Memory B cell (primary cell): Measurements from ENCODE around the gene PAFAH2.

Experiments
- ATAC-seq: fragments of 150-1000 bp; cut with Tn5 transposase; 2 replicates; pipeline ENCODE4 v1.10.0; 2021; ENCODE audit warnings: low read depth, mild to moderate bottlenecking, moderate library complexity
- DNase-seq, 2 donors: peaks; one replicate each; pipeline ENCODE4 v3.0.0; 2022; ENCODE audit warnings: low spot score in 2 of 2
- H3K27ac Mint-ChIP-seq: one replicate; pipeline ENCODE4 v1.8.0; 2022; ENCODE audit warnings: mild to moderate bottlenecking, moderate library complexity, mixed read lengths
- H3K27me3 Mint-ChIP-seq: one replicate; pipeline ENCODE4 v1.8.0; 2022; ENCODE audit warnings: mixed read lengths
- H3K36me3 Mint-ChIP-seq: one replicate; pipeline ENCODE4 v1.8.0; 2022; ENCODE audit warnings: mild to moderate bottlenecking, mixed read lengths
- H3K4me1 Mint-ChIP-seq: one replicate; pipeline ENCODE4 v1.8.0; 2022; ENCODE audit warnings: mixed read lengths
- H3K4me3 Mint-ChIP-seq: one replicate; pipeline ENCODE4 v1.8.0; 2022; ENCODE audit warnings: mild to moderate bottlenecking, moderate library complexity, mixed read lengths
- H3K9me3 Mint-ChIP-seq: one replicate; pipeline ENCODE4 v1.8.0; 2022; ENCODE audit warnings: mixed read lengths

The PAFAH2 gene

DNA sequence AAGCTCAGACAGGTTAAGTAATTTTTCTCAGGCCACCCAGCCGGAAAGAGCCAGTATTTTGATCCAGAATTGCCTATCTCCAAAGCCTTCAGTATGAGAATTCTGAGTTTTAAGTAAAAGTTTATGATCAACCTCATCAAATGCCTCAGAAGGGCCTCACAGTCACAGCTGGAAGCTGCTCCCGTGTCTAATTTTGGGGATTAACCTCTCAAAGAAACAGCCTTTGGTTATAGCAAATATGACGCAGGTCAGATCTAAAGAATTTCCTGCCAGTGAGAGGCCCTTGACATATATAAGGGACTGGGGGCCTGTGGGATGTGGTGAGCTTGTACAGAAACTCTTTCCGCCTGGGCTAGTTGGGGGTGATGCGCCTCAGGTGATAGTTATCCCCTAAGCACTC lies 26.0 kb upstream of the PAFAH2 start:
- no peaks in the 10 kb centered on the region for H3K4me1 Mint-ChIP-seq
- no peaks in the 10 kb centered on the region for H3K9me3 Mint-ChIP-seq
- H3K27ac Mint-ChIP-seq, result no peak overlapping the region
- ATAC-seq (no peak), DNase-seq (no peak)
- no peaks in the 10 kb centered on the region for H3K36me3 Mint-ChIP-seq
- peaks cover 6% of the 10 kb centered on the region for H3K27me3 Mint-ChIP-seq
- no peak overlapping the region for H3K4me3 Mint-ChIP-seq

- ATAC-seq, result no peak
- no peak for DNase-seq
- H3K9me3 Mint-ChIP-seq, result no peaks in the 10 kb centered on the region
- H3K27ac Mint-ChIP-seq, result no peak overlapping the region
- H3K4me1 Mint-ChIP-seq, result no peaks in the 10 kb centered on the region
- H3K4me3 Mint-ChIP-seq, result no peak overlapping the region
- H3K36me3 Mint-ChIP-seq, result no peaks in the 10 kb centered on the region
- peaks cover 6% of the 10 kb centered on the region for H3K27me3 Mint-ChIP-seq
These were observed 25.1 kb upstream of the PAFAH2 start for GRCh38 chr1:26023009-26023408.

DNA sequence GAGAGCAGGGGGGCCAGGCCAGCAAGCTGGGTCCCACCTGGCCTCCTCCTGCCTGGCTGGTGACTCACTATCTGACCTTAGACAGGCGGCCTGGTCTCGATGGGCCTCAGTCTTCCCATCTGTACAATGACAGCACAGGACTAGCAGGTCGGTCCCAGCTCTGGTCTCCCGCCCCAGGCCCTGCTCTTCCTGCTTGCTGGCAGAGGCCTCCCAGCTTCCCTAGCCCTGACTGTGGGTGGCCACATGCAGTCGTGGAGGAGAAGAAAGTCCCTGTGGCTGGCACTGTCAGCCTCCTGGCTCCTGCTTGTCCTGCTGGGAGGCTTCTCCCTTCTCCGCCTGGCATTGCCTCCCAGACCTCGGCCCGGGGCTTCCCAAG lies 24.5 kb upstream of the PAFAH2 start:
- no peak overlapping the region for H3K27ac Mint-ChIP-seq
- peaks cover 4% of the 10 kb centered on the region for H3K27me3 Mint-ChIP-seq
- ATAC-seq (no peak), DNase-seq (no peak)
- H3K4me1 Mint-ChIP-seq, result no peaks in the 10 kb centered on the region
- H3K36me3 Mint-ChIP-seq, result no peaks in the 10 kb centered on the region
- H3K4me3 Mint-ChIP-seq, result no peak overlapping the region
- no peaks in the 10 kb centered on the region for H3K9me3 Mint-ChIP-seq

- H3K27me3 Mint-ChIP-seq, result peaks cover 4% of the 10 kb centered on the region
- no peak for DNase-seq
- ATAC-seq, result no peak
- no peaks in the 10 kb centered on the region for H3K9me3 Mint-ChIP-seq
- H3K4me3 Mint-ChIP-seq, result no peak within 1 kb of the TSS
- no peak within 1 kb of the TSS for H3K27ac Mint-ChIP-seq
- H3K36me3 Mint-ChIP-seq, result no peaks in the 10 kb centered on the region
- H3K4me1 Mint-ChIP-seq, result no peaks in the 10 kb centered on the region
These were observed 24.0 kb upstream of the PAFAH2 start, which contains the start of gene EXTL1 for GRCh38 chr1:26021647-26022403. Gene EXTL1 (plus strand): TSS chr1:26021775. CDS start chr1:26022647, 872 bp downstream.

GRCh38 chr1:26020941-26021646 lies 23.2 kb upstream of the PAFAH2 start:
- DNase-seq (no peak), ATAC-seq (no peak)
- no peaks in the 10 kb centered on the region for H3K9me3 Mint-ChIP-seq

GRCh38 chr1:26020330-26020768 lies 22.5 kb upstream of the PAFAH2 start:
- Mint-ChIP-seq H3K27me3 (peaks cover 4% of the 10 kb centered on the region), H3K9me3 (no peaks in the 10 kb centered on the region), H3K4me1 (no peaks in the 10 kb centered on the region), H3K4me3 (no peak overlapping the region), H3K36me3 (no peaks in the 10 kb centered on the region), H3K27ac (no peak overlapping the region)
- ATAC-seq (no peak), DNase-seq (no peak)

More at GRCh38 chr1:26020941-26021646, 23.2 kb upstream of the PAFAH2 start:
- no peaks in the 10 kb centered on the region for H3K36me3 Mint-ChIP-seq
- peaks cover 4% of the 10 kb centered on the region for H3K27me3 Mint-ChIP-seq
- H3K4me3 Mint-ChIP-seq, result no peak overlapping the region
- H3K27ac Mint-ChIP-seq, result no peak overlapping the region
- no peaks in the 10 kb centered on the region for H3K4me1 Mint-ChIP-seq

GRCh38 chr1:26019641-26020315 lies 21.9 kb upstream of the PAFAH2 start:
- Mint-ChIP-seq H3K36me3 (no peaks in the 10 kb centered on the region), H3K9me3 (no peaks in the 10 kb centered on the region), H3K4me3 (no peak overlapping the region), H3K27me3 (peaks cover 4% of the 10 kb centered on the region), H3K4me1 (no peaks in the 10 kb centered on the region), H3K27ac (no peak overlapping the region)
- ATAC-seq (no peak), DNase-seq (no peak)

DNA sequence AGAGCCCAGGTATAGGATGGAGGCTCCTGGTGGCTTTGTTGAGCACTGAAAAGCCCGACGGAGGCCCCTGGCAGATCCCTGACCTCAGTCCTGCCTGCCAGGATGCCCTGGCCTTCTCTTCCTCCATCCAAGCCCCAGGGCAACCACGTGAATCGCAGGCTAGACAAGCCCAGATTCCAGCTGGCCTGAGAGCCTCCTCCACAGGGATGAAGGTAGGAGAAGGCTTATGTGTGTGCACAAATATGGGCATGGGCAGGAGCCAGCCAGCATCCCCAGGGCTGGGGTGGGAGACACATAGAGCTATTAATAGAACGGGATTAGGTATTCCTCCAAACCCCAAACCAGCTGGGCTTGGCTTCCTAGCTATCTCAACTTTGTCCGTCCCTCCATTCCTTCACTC lies 19.7 kb upstream of the PAFAH2 start:
- ATAC-seq, result no peak
- H3K27ac Mint-ChIP-seq, result no peak overlapping the region
- H3K4me1 Mint-ChIP-seq, result no peaks in the 10 kb centered on the region

DNA sequence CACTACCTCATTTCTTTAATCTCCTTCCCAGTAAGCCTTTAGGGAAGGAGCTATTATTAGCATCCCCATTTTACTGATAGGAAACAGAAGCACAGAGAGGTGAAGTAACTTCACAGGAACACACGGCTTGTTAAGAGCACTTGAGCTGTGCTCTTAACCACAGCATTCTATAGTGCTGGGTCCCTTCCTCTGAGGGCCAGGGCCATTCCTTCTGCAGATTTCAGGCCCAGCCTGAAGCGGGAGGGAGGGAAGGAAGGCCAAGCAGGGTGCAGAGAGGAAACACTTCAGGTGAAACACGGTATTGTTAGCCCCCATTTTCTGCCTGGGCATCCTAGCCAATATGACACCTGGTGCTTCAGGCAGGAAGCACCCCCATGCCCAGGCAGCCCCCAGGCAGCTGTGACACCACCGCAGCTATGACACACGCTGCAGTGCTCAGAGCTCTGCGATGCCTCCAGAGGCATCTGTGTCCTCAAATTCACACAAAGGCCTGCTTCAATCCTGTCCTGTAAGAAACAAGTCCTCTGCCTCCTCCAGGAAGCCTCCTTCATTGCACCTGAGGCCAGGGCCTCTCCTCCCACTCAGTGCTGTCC lies 19.2 kb upstream of the PAFAH2 start:
- no peak overlapping the region for H3K27ac Mint-ChIP-seq
- no peak for DNase-seq
- no peak overlapping the region for H3K4me3 Mint-ChIP-seq

More for the DNA sequence above, 19.7 kb upstream of the PAFAH2 start:
- Mint-ChIP-seq H3K4me3 (no peak overlapping the region), H3K36me3 (no peaks in the 10 kb centered on the region), H3K27me3 (peaks cover 4% of the 10 kb centered on the region), H3K9me3 (no peaks in the 10 kb centered on the region)
- no peak for DNase-seq

GRCh38 chr1:26016258-26016952 lies 18.5 kb upstream of the PAFAH2 start:
- Mint-ChIP-seq H3K27me3 (peaks cover under 1% of the 10 kb centered on the region), H3K36me3 (no peaks in the 10 kb centered on the region), H3K9me3 (no peaks in the 10 kb centered on the region), H3K27ac (no peak overlapping the region), H3K4me1 (no peaks in the 10 kb centered on the region), H3K4me3 (no peak overlapping the region)
- DNase-seq (no peak), ATAC-seq (no peak)

More for the DNA sequence above, 19.2 kb upstream of the PAFAH2 start:
- H3K4me1 Mint-ChIP-seq, result no peaks in the 10 kb centered on the region
- H3K9me3 Mint-ChIP-seq, result no peaks in the 10 kb centered on the region
- no peak for ATAC-seq
- H3K27me3 Mint-ChIP-seq, result peaks cover 4% of the 10 kb centered on the region
- H3K36me3 Mint-ChIP-seq, result no peaks in the 10 kb centered on the region

DNA sequence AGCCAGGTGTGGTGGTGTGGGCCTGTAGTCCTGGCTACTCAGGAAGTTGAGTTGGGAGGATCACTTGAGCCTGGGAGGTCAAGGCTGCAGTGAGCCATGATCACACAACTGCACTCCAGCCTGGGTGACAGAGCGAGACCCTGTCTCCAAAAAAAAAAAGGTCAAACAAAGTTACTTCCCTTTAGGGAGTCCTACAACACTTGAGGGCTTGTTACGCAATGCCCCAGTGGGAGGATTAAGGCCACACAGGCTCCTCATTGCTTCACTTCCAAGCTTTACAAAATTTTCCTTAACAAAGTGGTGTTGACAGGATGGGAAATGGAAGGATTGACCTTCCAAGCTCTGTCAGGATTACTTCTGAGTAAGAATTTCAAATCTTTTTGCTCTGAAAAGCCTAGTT lies 17.5 kb upstream of the PAFAH2 start:
- H3K27ac Mint-ChIP-seq, result no peak overlapping the region
- H3K27me3 Mint-ChIP-seq, result no peaks in the 10 kb centered on the region
- H3K36me3 Mint-ChIP-seq, result no peaks in the 10 kb centered on the region
- DNase-seq (no peak), ATAC-seq (no peak)
- no peak overlapping the region for H3K4me3 Mint-ChIP-seq
- no peaks in the 10 kb centered on the region for H3K9me3 Mint-ChIP-seq
- no peaks in the 10 kb centered on the region for H3K4me1 Mint-ChIP-seq

GRCh38 chr1:26014179-26014578 lies 16.3 kb upstream of the PAFAH2 start:
- Mint-ChIP-seq H3K27me3 (peaks cover 3% of the 10 kb centered on the region), H3K9me3 (no peaks in the 10 kb centered on the region), H3K27ac (no peak overlapping the region), H3K4me3 (no peak overlapping the region), H3K4me1 (no peaks in the 10 kb centered on the region), H3K36me3 (no peaks in the 10 kb centered on the region)
- ATAC-seq (no peak), DNase-seq (no peak)

GRCh38 chr1:26012864-26013263 lies 15.0 kb upstream of the PAFAH2 start:
- no peaks in the 10 kb centered on the region for H3K9me3 Mint-ChIP-seq
- ATAC-seq (no peak), DNase-seq (no peak)
- no peak overlapping the region for H3K4me3 Mint-ChIP-seq
- no peaks in the 10 kb centered on the region for H3K36me3 Mint-ChIP-seq
- no peaks in the 10 kb centered on the region for H3K4me1 Mint-ChIP-seq
- H3K27me3 Mint-ChIP-seq, result peaks cover 3% of the 10 kb centered on the region
- H3K27ac Mint-ChIP-seq, result no peak overlapping the region
